K562 (cell line): Measurements from ENCODE around the gene REG3A. TPM values are rescaled to one million over a fixed set of nuclear protein-coding genes. Genes with fewer than 3 reads are reported as not detected.

ENCODE experiments used
- ATAC-seq: fragments of 200-7000 bp; cut with Tn5 transposase; 3 replicates; pipeline ENCODE4 v1.9.1; 2020; ENCODE audit warnings: moderate library complexity
- BruUV-seq: library from RNA; stranded (reverse); fragments of 400-500 nt; replicated peaks from 2 replicates; lab custom pipeline; 2021; lab: Mats Ljungman, UMichigan
- CTCF ChIA-PET: fragments of 300-600 bp; formaldehyde crosslinking; extraction: SDS; loops from one replicate; lab custom pipeline; 2021; ENCODE audit warnings: low intra/inter-chr PET ratio; lab: Yijun Ruan, JAX
- POLR2A ChIA-PET: fragments of 300-600, 350-650 bp; sonication (Branson Sonifier 250); formaldehyde crosslinking; extraction: SDS; loops from one replicate; lab custom pipeline; 2021; ENCODE audit warnings: antibody characterized with exemption, inconsistent platforms; lab: Yijun Ruan, JAX
- DNase-seq, 4 experiments: peaks; one replicate each; pipeline versions ENCODE4 v3.0.0 to v3.0.0-alpha.2; 2011 to 2018; ENCODE audit warnings: low spot score in 3 of 4, mixed read lengths in 3 of 4; ENCODE audit errors: extremely low read depth in 1 of 4
- FAIRE-seq: peaks from 2 replicates; lab custom pipeline; 2011; peaks lifted over from hg19 to GRCh38; lab: Jason Lieb, UNC
- H2AFZ ChIP-seq: 2 replicates; pipeline ENCODE4 v1.6.0; 2011; ENCODE audit warnings: low read depth, low read length, control low read depth, inconsistent platforms
- H3K27ac ChIP-seq: fragments of 200-600 bp; 3 replicates; pipeline ENCODE4 v1.8.0; 2011; ENCODE audit warnings: low read depth, mild to moderate bottlenecking, control low read depth, inconsistent platforms, low read length, moderate library complexity, mixed read lengths; ENCODE audit errors: extremely low read depth
- H3K27me3 ChIP-seq, 2 experiments: fragments of 300-600 bp in 1 of 2; 2 replicates in 1 of 2; 3 replicates in 1 of 2; pipeline versions ENCODE4 v1.6.0 to v1.8.0; 2011; ENCODE audit warnings: inconsistent platforms in 2 of 2, low read length in 2 of 2, mild to moderate bottlenecking in 1 of 2, mixed read lengths in 1 of 2, moderate library complexity in 1 of 2; ENCODE audit not compliant: control insufficient read depth in 2 of 2, insufficient read depth in 2 of 2
- H3K36me3 ChIP-seq: fragments of 300-600 bp; 3 replicates; pipeline ENCODE4 v1.8.0; 2011; ENCODE audit warnings: mild to moderate bottlenecking, low read length, inconsistent platforms; ENCODE audit not compliant: control insufficient read depth, insufficient read depth
- H3K4me1 ChIP-seq, 2 experiments: fragments of 200-600 bp in 1 of 2; replicated peaks in 1 of 2; 2 replicates in 1 of 2; 3 replicates in 1 of 2; pipeline versions ENCODE4 v1.5.1 to v1.8.0; 2011; ENCODE audit warnings: inconsistent platforms in 2 of 2, low read length in 2 of 2, mild to moderate bottlenecking in 1 of 2, mixed read lengths in 1 of 2, moderate library complexity in 1 of 2; ENCODE audit not compliant: control insufficient read depth in 2 of 2, insufficient read depth in 2 of 2
- H3K4me2 ChIP-seq: 2 replicates; pipeline ENCODE4 v1.6.1; 2011; ENCODE audit warnings: low read length, control low read depth, inconsistent platforms, mixed read lengths; ENCODE audit not compliant: insufficient read depth
- H3K4me3 ChIP-seq: fragments of 200-600 bp; sonication (generic), shearing (Covaris generic); 2 replicates; pipeline ENCODE4 v1.5.1; 2016; ENCODE audit warnings: control low read depth, inconsistent platforms
- H3K79me2 ChIP-seq: fragments of 200-600 bp; 3 replicates; pipeline ENCODE4 v1.8.0; 2011; ENCODE audit warnings: low read length, inconsistent platforms; ENCODE audit not compliant: control insufficient read depth, insufficient read depth
- H3K9ac ChIP-seq, 2 experiments: 2 replicates each; pipeline versions ENCODE4 v1.6.0 to v1.6.1; 2011; ENCODE audit warnings: low read depth in 2 of 2, low read length in 2 of 2, control low read depth in 1 of 2, inconsistent platforms in 1 of 2, mild to moderate bottlenecking in 1 of 2, mixed read lengths in 1 of 2; ENCODE audit not compliant: insufficient read depth in 1 of 2
- H3K9me1 ChIP-seq: one replicate; pipeline ENCODE4 v1.6.0; 2011; ENCODE audit warnings: inconsistent platforms, mild to moderate bottlenecking, low read length, moderate library complexity; ENCODE audit not compliant: control insufficient read depth, insufficient read depth
- H3K9me3 ChIP-seq: replicated peaks from 2 replicates; pipeline ENCODE4 v1.5.1; 2011; ENCODE audit warnings: low read depth, low read length, inconsistent platforms; ENCODE audit not compliant: control insufficient read depth, insufficient read depth
- H4K20me1 ChIP-seq: replicated peaks from 2 replicates; pipeline ENCODE4 v1.6.1; 2011; ENCODE audit warnings: low read length, inconsistent platforms, mixed read lengths; ENCODE audit not compliant: control insufficient read depth, insufficient read depth
- CBX8 ChIP-seq: fragments of 200-600 bp; sonication (generic); IDR thresholded peaks from 2 replicates; pipeline ENCODE4 v1.6.1; 2012; ENCODE audit warnings: borderline replicate concordance, mixed run types, low read depth, mild to moderate bottlenecking, moderate library complexity, mixed read lengths, low read length, control low read depth, inconsistent platforms; ENCODE audit not compliant: poor library complexity, severe bottlenecking; ENCODE audit errors: extremely low read depth
- CCAR2 ChIP-seq: fragments of 200-400 bp; formaldehyde crosslinking; IDR thresholded peaks from 2 replicates; pipeline ENCODE4 v1.6.1; 2017; ENCODE audit warnings: mild to moderate bottlenecking, low read depth, low read length
- CREB1 ChIP-seq, 2 experiments: sonication (generic) in 1 of 2; formaldehyde crosslinking in 1 of 2; IDR thresholded peaks; 2 replicates each; pipeline versions ENCODE4 v1.6.1 to v1.8.0; 2012 to 2022; ENCODE audit warnings: inconsistent platforms in 1 of 2, mild to moderate bottlenecking in 1 of 2, missing genetic modification reagents in 1 of 2, moderate library complexity in 1 of 2
- EHMT2 ChIP-seq: fragments of 450-650 bp; IDR thresholded peaks from 2 replicates; pipeline ENCODE4 v1.6.1; 2018; ENCODE audit warnings: antibody characterized with exemption
- EWSR1 ChIP-seq: fragments of 450-650 bp; IDR thresholded peaks from 2 replicates; pipeline ENCODE4 v1.6.1; 2018; ENCODE audit warnings: borderline replicate concordance, mild to moderate bottlenecking, low read depth, moderate library complexity; ENCODE audit not compliant: partially characterized antibody
- IRF1 ChIP-seq: sonication (generic); formaldehyde crosslinking; IDR thresholded peaks from 2 replicates; pipeline ENCODE4 v1.8.0; 2022; ENCODE audit warnings: missing genetic modification reagents, mild to moderate bottlenecking, borderline replicate concordance
- JUNB ChIP-seq: fragments of 450-650 bp; formaldehyde crosslinking; conservative IDR thresholded peaks from 2 replicates; pipeline ENCODE4 v1.4.0; 2020; ENCODE audit warnings: mild to moderate bottlenecking
- NFYB ChIP-seq: IDR thresholded peaks from 2 replicates; pipeline ENCODE4 v1.6.1; 2011; ENCODE audit warnings: mild to moderate bottlenecking, moderate library complexity; ENCODE audit not compliant: insufficient read length; ENCODE audit errors: extremely low read depth
- PHF8 ChIP-seq: fragments of 200-600 bp; sonication (generic); IDR thresholded peaks from 2 replicates; pipeline ENCODE4 v1.6.1; 2012; ENCODE audit warnings: mixed run types, mild to moderate bottlenecking, inconsistent platforms, low read length, moderate library complexity, borderline replicate concordance
- PML ChIP-seq: IDR thresholded peaks from 2 replicates; pipeline ENCODE4 v1.6.1; 2012; ENCODE audit warnings: low read length, inconsistent platforms
- RBM15 ChIP-seq: fragments of 200-400 bp; formaldehyde crosslinking; IDR thresholded peaks from 2 replicates; pipeline ENCODE4 v1.6.1; 2018; ENCODE audit warnings: mild to moderate bottlenecking, low read length, moderate library complexity; ENCODE audit not compliant: insufficient read depth
- SMARCB1 ChIP-seq: IDR thresholded peaks from 2 replicates; pipeline ENCODE4 v1.6.1; 2011; ENCODE audit warnings: improper control_type of control experiment, low read depth; ENCODE audit not compliant: insufficient read length
- SMC3 ChIP-seq: conservative IDR thresholded peaks from 2 replicates; pipeline ENCODE4 v1.6.1; 2011; ENCODE audit warnings: low read depth, low read length, improper control_type of control experiment; ENCODE audit not compliant: insufficient read depth
- THRAP3 ChIP-seq: fragments of 450-650 bp; IDR thresholded peaks from 2 replicates; pipeline ENCODE4 v1.6.1; 2016; ENCODE audit warnings: mild to moderate bottlenecking, inconsistent platforms, borderline replicate concordance
- XRCC3 ChIP-seq: fragments of 450-650 bp; IDR thresholded peaks from 2 replicates; pipeline ENCODE4 v1.6.1; 2017; ENCODE audit warnings: mild to moderate bottlenecking, moderate library complexity
- ZNF263 ChIP-seq: sonication (generic); formaldehyde crosslinking; IDR thresholded peaks from 2 replicates; pipeline ENCODE4 v1.8.0; 2022; ENCODE audit warnings: mild to moderate bottlenecking, missing genetic modification reagents, borderline replicate concordance
- ZNF584 ChIP-seq: fragments of 200-800 bp; sonication (Bioruptor generic); IDR thresholded peaks from 2 replicates; pipeline ENCODE4 v1.6.1; 2016; ENCODE audit warnings: low read depth, mild to moderate bottlenecking, missing genetic modification characterization, missing compliant biosample characterization
- ZNF707 ChIP-seq: fragments of 250-450 bp; sonication (Bioruptor Pico); conservative IDR thresholded peaks from 2 replicates; pipeline ENCODE4 v1.8.0; 2022; ENCODE audit warnings: inconsistent platforms, mild to moderate bottlenecking, moderate library complexity
- WGBS: fragments of 100-300 bp; shearing (Covaris generic); methylation state at CpG from one replicate; pipeline ENCODE4 v1.1.6; 2016; ENCODE audit warnings: low coverage, mixed read lengths; ENCODE audit not compliant: insufficient coverage; ENCODE audit errors: missing lambda C conversion rate; 5-methylcytosine and 5-hydroxymethylcytosine counted together
- in situ Hi-C: fragments of 300-500 bp; cut with MboI; formaldehyde crosslinking; loops from 4 replicates; pipeline ENCODE4 v1.15.0; 2018; ENCODE audit warnings: inconsistent platforms, mixed read lengths
- intact Hi-C: fragments of 100-400 bp; cut with micrococcal nuclease; formaldehyde crosslinking; loops from 2 replicates; pipeline ENCODE4 v1.14.2; 2022
- polyA plus RNA-seq, 8 experiments: library from polyadenylated mRNA; depleted of rRNA in 4 of 8; stranded (reverse) in 5 of 8; unstranded in 3 of 8; fragments of >200 nt; fragmentation: Nextera tagmentation in 2 of 8; fragmentation: Illumina TruSeq in 1 of 8; extraction: Ambion mirVana in 2 of 8; extraction: Trizol in 1 of 8; gene quantifications; 2 replicates each; pipeline versions ENCODE4 v1.2.1 to v1.2.3, GENCODE V29; 2011 to 2014; ENCODE audit warnings: inconsistent platforms in 1 of 8, missing spikeins in 1 of 8
- total RNA-seq, 7 experiments: library from RNA; depleted of rRNA in 6 of 7; stranded (reverse); fragments of >200 nt in 6 of 7; fragmentation: Illumina TruSeq in 2 of 7; extraction: Trizol in 2 of 7; gene quantifications; 2 replicates each; pipeline versions ENCODE4 v1.2.1 to v1.2.3, GENCODE V29; 2011 to 2021; ENCODE audit warnings: low replicate concordance in 1 of 7
- TF ChIP-seq, protein P1 (sequence below): sonication (generic); formaldehyde crosslinking; IDR thresholded peaks from 2 replicates; pipeline ENCODE4 v1.8.0; 2022; ENCODE audit warnings: mild to moderate bottlenecking, missing genetic modification reagents

Gene REG3A
- total and polyA plus RNA-seq, 9 of the 15 experiments (the other 6 are each of a cell fraction or from before 2014, with no cell fraction given), result not detected

DNA sequence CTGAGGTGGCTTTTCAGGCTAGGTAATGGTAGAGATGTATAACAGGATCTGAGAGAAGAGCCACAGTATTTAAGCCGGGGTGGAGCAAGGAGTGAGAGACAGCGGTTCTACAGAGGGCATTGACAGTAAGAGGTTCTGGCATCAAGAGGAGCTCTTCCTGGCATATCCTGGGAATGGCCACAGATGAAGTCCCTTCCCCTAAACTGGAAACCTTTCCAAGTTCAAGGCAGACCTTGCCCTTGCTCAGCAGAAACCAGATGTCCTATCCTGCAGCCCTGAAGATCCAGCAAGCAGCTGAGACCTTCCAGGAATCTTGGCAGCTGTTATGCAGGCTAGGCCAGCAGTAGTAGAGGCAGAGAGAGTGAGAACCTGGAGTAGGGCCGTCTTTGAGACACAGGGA lies 21.2 kb downstream of the REG3A start:
- H4K20me1 ChIP-seq, result no peaks in the 10 kb centered on the region
- WGBS, result 4% methylated on average over 3 of the region's 3 CpGs
- H3K36me3 ChIP-seq, result no peaks in the 10 kb centered on the region
- BruUV-seq, result no TSS peak
- ATAC-seq, result no peak
- intact Hi-C loops (no loop called here), in situ Hi-C loops (no loop called here)
- H3K4me3 ChIP-seq, result no peak overlapping the region
- H3K9ac ChIP-seq, result no peak overlapping the region
- H3K27me3 ChIP-seq, result no peaks in the 10 kb centered on the region
- no peak for TF ChIP-seq CREB1 (IDR thresholded peaks at IDR 0.05)
- no peak for TF ChIP-seq CREB1 (CRISPR knock-in tag; IDR thresholded peaks at IDR 0.05)
- no peak for TF ChIP-seq JUNB (CRISPR knock-in tag)
- TF ChIP-seq PHF8, result no peak
- TF ChIP-seq PML, result no peak
- no peak for TF ChIP-seq SMARCB1
- no peak for TF ChIP-seq ZNF263 (CRISPR knock-in tag)
- no peak for TF ChIP-seq ZNF707 (CRISPR knock-in tag)
- no peak for TF ChIP-seq XRCC3
- TF ChIP-seq RBM15, result no peak
- TF ChIP-seq NFYB, result no peak
- TF ChIP-seq, protein P1, sequence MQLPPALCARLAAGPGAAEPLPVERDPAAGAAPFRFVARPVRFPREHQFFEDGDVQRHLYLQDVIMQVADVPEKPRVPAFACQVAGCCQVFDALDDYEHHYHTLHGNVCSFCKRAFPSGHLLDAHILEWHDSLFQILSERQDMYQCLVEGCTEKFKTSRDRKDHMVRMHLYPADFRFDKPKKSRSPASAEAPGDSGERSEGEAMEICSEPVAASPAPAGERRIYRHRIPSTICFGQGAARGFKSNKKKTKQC (CRISPR knock-in tag), result no peak
- no peak for TF ChIP-seq THRAP3
- no peak for TF ChIP-seq ZNF584 (CRISPR knock-in tag)
- TF ChIP-seq EHMT2, result no peak
- no peak for TF ChIP-seq CBX8
- no peak for TF ChIP-seq EWSR1
- TF ChIP-seq IRF1 (CRISPR knock-in tag), result no peak
- no peak for TF ChIP-seq CCAR2
- no peak for TF ChIP-seq SMC3
- H3K9me3 ChIP-seq, result no peaks in the 10 kb centered on the region
- H3K79me2 ChIP-seq, result no peaks in the 10 kb centered on the region
- POLR2A ChIA-PET, result no interaction called here
- H3K4me1 ChIP-seq, result no peaks in the 10 kb centered on the region
- CTCF ChIA-PET, result no interaction called here
- H2AFZ ChIP-seq, result no peak overlapping the region
- H3K9me1 ChIP-seq, result no peaks in the 10 kb centered on the region
- H3K27ac ChIP-seq, result no peak overlapping the region
- no peak overlapping the region for H3K4me2 ChIP-seq
- DNase-seq, result no peak
- FAIRE-seq, result no peak
